Skeletal muscle tissue (tissue), 5 donors: ENCODE measurements around the gene STK32B. TPM values are rescaled to one million over a fixed set of nuclear protein-coding genes. Genes with fewer than 3 reads are reported as not detected.

Source experiments
- H3K27ac ChIP-seq: one replicate; pipeline ENCODE4 v1.7.0; 2013; ENCODE audit warnings: mild to moderate bottlenecking, low read depth, low read length, inconsistent platforms
- H3K27me3 ChIP-seq, 3 donors: one replicate each; pipeline ENCODE4 v1.7.0; 2013; ENCODE audit warnings: low read length in 3 of 3; ENCODE audit not compliant: control insufficient read depth in 3 of 3, insufficient read depth in 3 of 3
- H3K36me3 ChIP-seq, 3 donors: one replicate each; pipeline ENCODE4 v1.7.0; 2013; ENCODE audit warnings: low read length in 3 of 3; ENCODE audit not compliant: control insufficient read depth in 3 of 3, insufficient read depth in 3 of 3
- H3K4me1 ChIP-seq, 3 donors: one replicate each; pipeline ENCODE4 v1.7.0; 2013; ENCODE audit warnings: low read length in 3 of 3, mild to moderate bottlenecking in 3 of 3; ENCODE audit not compliant: control insufficient read depth in 3 of 3, insufficient read depth in 3 of 3
- H3K4me3 ChIP-seq, 3 donors: one replicate each; pipeline ENCODE4 v1.7.0; 2013; ENCODE audit warnings: low read length in 3 of 3
- H3K9ac ChIP-seq, 3 donors: one replicate each; pipeline ENCODE4 v1.7.0; 2013; ENCODE audit warnings: low read length in 3 of 3, mild to moderate bottlenecking in 3 of 3, moderate library complexity in 2 of 3, low read depth in 1 of 3
- H3K9me3 ChIP-seq, 3 donors: one replicate each; pipeline ENCODE4 v1.7.0; 2013; ENCODE audit warnings: low read length in 3 of 3; ENCODE audit not compliant: control insufficient read depth in 3 of 3
- small RNA-seq: library from RNA; depleted of rRNA; stranded (forward); fragments of <200 nt; gene quantifications from one replicate; pipeline ENCODE3, GENCODE V24; 2014
- total RNA-seq: library from RNA; depleted of rRNA; stranded (reverse); fragments of >200 nt; gene quantifications from one replicate; pipeline ENCODE4 v1.2.3, GENCODE V29; 2014
- donor health status: Osteomylitis.

The STK32B gene
- total RNA-seq, 1 donor from 2014 or later = 5.7 TPM

DNA sequence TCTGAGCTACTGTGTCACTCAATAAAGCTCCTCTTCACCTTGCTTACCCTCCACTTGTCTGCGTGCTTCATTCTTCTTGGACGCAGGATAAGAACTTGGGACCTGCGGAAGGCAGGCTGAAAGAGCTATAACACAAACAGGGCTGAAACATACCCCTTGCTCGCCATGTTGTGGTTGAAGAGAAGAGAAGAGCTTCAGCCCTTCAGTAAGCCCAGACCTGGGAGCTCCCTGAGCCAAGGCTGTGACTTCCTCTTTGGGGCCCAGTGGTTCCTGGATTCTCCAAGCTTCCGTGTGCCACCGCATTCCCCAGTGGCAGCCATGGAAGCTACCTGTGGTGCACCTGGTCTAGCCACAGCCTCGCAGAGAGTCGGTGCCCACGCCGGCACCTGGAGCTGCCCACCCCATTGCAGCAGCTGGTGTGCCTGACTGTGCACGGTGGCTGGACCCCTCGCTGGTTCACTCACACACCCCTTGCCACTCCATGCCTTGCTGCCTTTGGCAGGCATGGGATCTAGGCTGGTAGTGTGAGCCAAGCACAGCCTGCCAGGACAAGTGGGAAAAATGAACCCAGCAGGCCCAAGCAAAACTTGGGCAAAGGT lies 496.5 kb downstream of the STK32B start:
- Histone ChIP-seq H3K4me3 (no peak overlapping the region), H3K36me3 (no peaks in the 10 kb centered on the region), H3K9me3 (peaks cover 0 to 4% (median 0%) of the 10 kb centered on the region in 3 donors), H3K27ac (no peak overlapping the region), H3K4me1 (no peaks in the 10 kb centered on the region), H3K27me3 (no peaks in the 10 kb centered on the region), H3K9ac (no peak overlapping the region)

Small RNAs within 50 kb of the gene (small RNA-seq; reads per million reads assigned to genes)
- gene RF00019 = not detected

Other genes starting within 250 kb of the STK32B start
- gene MSX1, start 191.8 kb upstream of the STK32B start, total RNA-seq = 1.6 TPM
- 2.1 TPM for gene CYTL1, start 32.0 kb upstream of the STK32B start, total RNA-seq